Stimulated activated CD4-positive, alpha-beta T cell treated with anti-CD3 and anti-CD28 coated beads, Interleukin-12 subunit alpha, Interleukin-12 subunit beta, amount 100 ng/mL, for 24 hours (primary cell): ENCODE data around the gene FH.

ENCODE experiments used
- DNase-seq, 2 experiments: peaks; one replicate each; pipeline ENCODE4 v3.0.0-alpha.2; 2020; ENCODE audit warnings: low read depth in 2 of 2

FH gene

GRCh38 chr1:241521718-241522117, 2.2 kb upstream of the FH start:
- DNase-seq, result no peak

GRCh38 chr1:241520080-241520465, 518 bp upstream of the FH start:
- no peak for DNase-seq

GRCh38 chr1:241518476-241519307, 863 bp downstream of the FH start:
- peak in 1 of 2 experiments; percentile 8 for DNase-seq

DNA sequence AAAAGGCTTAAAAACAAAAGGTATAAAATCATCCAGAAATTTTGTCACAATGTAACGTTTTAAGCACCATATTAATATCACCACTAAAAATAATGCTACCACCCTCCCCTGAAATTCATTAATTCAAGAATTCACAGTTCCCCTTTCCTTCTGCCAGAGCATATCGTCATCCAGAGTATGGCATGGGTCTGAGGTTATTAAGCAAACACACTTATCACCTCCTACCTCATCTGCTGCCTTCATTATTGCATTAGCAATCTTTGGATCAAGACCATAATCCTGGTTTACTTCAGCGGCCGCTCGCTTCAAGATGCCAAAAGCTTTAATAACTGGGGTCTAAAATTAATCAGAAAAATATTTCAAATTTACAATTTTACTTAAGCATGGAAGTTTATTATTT, 6.2 kb downstream of the FH start:
- DNase-seq, result no peak

DNA sequence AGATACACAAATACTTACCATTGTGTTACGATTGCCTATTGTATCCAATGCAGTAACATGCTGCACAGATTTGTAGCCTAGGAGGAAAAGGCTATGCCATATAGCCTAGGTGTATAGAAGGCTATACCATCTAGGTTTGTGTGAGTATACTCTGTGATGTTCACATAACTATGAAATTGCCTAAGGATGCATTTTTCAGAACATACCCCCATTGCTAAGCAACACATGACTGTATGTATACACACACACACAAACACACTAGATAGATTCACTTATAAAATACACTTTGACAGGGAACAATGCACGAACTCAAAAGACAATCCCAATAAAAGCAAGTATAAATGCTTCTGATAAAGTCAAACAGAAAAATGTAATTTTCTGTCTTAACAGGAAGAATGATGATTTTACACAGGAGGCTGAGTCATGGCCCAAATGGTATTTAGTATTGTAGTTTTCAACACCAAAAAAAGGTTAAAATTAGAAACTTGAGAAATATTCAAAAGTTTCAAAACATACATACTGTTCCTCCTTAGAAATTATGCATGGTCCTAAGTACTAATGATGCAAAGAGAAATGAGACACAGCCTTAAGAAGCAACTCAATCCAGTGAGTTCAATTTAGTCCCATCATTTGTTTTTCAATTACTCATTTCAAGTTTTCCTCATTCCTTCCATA, 12.2 kb downstream of the FH start:
- DNase-seq, result no peak

DNA sequence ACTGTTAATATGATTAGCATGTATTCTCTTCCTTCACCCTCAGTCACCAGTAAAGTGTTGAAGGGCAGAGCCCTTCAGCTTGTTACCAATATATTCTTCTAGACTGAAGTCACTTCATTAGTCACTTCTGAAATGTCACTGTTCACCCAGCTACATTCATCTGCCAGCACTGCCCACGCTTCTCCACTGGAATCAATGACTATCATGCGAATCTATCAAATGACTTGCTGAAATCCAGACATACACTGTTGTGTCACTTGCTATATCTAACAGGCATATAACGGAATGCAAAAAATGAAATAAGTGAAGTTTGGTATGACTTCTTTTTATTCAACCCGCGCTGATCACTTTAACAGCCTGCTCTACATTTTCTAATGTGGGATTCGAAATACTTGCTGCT, 16.1 kb downstream of the FH start:
- DNase-seq, result no peak

GRCh38 chr1:241499910-241500309, 19.6 kb downstream of the FH start:
- DNase-seq, result no peak

- DNase-seq, result no peak
Measured at GRCh38 chr1:241495741-241496140, 23.8 kb downstream of the FH start.

DNA sequence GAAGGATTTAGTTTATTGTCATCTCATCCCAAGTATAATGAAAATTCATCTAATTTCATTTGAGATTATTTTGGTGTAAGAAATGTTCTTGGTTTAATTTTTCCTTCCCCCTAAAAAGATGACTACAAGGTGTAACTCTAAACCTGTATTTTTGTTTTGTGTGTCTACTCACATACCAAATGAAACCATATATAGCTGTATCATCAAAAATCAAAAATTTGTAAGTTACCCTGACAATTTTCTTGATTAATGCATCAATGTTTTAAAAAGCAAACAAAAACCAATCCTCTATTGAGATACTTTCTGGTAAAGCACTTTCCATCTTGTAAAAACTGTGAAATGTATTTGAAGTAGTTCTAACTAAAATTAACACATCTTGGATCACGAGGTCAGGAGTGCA, 30.8 kb downstream of the FH start:
- no peak for DNase-seq

DNA sequence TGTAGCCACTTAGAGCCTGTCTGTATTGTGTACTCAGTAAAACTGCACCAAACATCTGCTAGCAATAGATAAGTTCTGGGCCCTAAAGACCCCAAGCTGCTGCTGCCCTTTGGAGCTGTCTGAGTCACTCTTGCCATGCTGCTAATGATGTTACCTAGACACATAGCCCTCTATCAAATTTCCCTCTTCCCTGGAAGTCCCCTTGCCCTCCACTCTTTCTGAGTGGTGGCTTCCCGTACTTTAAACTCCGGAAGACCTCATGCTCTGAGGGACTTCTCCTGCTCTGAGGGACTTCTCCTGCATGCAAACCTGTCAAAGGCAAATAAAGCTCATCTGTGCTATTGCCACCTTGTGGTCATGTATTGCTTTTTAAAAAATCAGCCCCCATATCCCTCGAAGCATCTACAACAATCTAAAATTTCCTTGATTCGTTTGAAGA, 34.0 kb downstream of the FH start:
- DNase-seq, result no peak

DNA sequence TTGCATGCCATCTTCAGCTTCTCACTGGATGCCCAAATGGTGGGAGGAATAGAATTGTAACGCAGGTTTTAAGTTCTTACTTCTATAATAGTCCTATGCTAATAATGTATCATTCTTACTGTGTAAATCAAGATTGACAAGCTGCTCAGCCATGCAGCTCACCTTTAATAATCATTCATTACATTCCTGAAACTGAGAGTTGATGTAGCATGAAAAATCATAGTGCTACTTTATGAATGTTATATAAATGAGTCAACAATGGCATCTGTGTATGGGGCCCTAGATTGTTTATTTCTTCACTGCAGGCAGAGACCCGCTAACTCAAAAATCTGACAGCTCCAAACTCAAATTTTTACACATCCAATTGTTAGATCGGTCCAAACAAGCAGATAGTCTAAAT, 34.4 kb downstream of the FH start:
- DNase-seq, result no peak

- DNase-seq, result no peak
Measured at GRCh38 chr1:241482761-241483250, 36.7 kb downstream of the FH start.

DNA sequence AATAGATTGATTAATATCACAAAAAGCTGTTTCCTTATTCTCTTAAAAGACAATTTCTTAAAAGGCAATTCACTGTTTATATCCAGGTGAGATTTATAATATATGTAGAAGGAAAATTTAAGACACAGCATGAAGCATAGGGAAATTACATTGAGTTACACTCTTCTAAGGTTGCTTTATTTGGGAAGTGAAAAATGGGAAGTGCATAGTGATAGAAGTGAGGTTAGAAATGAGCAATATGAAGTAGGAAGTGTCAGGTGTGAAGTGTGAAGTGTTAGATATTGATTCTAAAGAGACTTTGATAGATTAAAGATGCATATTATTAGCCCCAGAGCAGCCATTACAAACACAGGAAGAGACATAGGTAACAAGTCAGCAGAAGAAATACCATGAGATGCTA, 40.3 kb downstream of the FH start:
- no peak for DNase-seq

- DNase-seq, result no peak
Measured at GRCh38 chr1:241475671-241476070, 43.9 kb downstream of the FH start.

- DNase-seq, result no peak
Measured at GRCh38 chr1:241473026-241473425, 46.5 kb downstream of the FH start.

DNA sequence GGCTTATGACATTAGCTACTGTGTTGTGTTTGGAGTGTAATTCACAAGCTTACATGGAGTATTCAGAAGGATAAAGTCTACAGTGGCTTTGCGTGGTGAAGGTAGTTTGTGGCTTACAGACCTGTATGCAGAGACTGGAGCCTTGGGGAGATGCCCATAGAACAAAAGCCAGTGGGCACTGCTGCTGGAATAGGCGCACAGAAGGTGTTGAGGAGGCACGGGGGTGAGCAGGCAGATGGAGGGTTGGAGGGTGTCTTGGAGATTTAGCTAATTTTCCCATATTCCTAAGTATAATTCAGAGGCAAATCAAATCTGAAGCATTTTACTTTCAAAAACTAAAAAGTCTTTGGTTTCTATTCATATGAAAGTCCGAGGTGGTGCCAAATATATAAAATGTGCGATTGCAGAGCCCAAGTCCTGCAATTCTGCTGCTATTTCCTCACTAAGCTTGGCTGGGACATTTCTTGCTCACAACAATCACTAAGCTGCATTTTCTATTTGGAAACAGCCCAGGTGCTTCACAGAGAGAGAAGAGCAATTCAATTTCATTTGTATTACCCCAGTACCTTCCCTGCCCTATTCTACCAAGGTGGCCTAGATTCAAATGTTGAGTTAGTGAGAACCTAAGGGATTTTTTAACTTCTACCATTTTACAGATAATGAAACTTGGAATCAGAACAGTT, 48.5 kb downstream of the FH start:
- DNase-seq, result no peak

DNA sequence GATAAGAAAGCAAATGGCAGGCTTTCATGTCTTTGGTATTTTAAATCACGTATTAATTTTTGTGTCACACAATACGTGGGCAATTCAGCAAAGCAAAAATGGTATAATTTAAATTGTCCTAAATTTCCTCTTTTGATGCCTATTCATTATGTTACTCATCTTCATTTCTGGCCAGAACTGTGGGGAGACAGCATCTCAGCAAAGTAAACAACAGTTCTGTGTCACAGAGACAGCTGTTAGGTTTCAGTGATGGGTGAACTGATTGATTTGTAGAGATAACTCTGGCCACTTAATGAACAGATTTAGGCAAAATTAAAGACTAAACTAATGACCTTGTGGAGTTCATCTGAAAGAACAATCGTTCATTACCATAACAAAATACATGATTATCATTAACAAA, 49.2 kb downstream of the FH start:
- DNase-seq, result no peak

DNA sequence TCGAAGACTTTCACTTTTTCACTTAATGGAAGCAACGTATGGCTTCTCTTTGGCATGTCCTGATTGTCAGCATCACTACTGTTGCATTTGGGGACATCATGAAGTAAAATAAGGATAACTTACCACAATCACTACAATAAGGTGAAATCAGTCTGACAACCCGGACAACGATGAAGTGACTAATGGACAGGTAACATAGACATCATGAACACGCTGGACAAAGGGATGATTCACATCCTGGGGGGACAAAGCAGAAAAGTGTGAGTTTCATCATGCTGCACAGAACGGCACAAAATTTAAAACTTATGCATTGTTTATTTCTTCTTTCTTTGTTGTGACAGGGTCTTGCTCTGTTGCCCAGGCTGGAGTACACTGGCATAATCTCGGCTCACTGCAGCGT, 53.9 kb downstream of the FH start:
- no peak for DNase-seq

- DNase-seq, result no peak
Measured at GRCh38 chr1:241464985-241465384, 54.6 kb downstream of the FH start.

DNA sequence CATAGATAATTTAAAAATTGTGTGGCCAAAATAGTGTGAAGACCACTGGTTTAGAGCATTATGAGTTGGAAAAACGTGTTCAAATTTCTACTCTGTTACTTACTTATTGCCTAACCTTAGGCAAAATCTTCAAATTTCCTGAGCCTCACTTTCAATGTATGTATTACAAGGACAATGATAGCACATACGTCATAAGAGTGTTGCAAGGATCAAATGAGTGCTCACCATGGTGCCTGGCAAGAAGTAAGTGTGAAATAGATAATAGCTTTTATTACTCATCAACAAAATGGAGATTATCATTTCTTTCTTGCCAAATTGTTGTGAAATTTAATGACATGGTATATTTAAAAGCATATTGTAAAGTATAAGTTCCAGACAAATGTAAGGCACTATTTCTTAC, 57.2 kb downstream of the FH start:
- DNase-seq, result no peak

GRCh38 chr1:241460098-241460873, 59.3 kb downstream of the FH start:
- no peak for DNase-seq
